Stimulated activated CD4-positive, alpha-beta T cell treated with anti-CD3 and anti-CD28 coated beads, Interleukin-2, amount 100 ng/mL, for 24 hours (primary cell): ENCODE results near the gene APEH.
"Not testable (repeated sequence)": the region's sequence is repeated elsewhere in the genome, so short reads cannot be mapped to it uniquely, and the experiment has no call there.

Experiments used
- DNase-seq, 2 donors: peaks; one replicate each; pipeline ENCODE4 v3.0.0-alpha.2; 2020

APEH gene

DNA sequence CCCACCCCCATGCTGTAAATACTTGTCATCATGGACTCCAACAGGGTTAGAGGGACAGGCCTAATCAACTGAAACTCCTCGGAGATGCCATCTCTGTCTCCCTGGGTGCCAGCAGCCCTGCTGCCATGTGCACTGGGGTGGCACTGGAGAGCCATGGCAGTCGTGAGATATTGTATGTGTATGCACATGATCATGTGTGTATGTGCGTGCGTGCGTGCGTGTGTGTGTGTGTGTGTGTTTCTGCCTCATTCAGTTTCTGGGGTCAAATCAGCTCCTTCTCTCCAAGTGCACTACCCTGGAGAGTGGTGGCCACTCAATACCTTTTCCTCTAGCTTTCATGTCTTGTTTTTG is 3.2 kb upstream of the APEH start:
- no peak for DNase-seq

DNA sequence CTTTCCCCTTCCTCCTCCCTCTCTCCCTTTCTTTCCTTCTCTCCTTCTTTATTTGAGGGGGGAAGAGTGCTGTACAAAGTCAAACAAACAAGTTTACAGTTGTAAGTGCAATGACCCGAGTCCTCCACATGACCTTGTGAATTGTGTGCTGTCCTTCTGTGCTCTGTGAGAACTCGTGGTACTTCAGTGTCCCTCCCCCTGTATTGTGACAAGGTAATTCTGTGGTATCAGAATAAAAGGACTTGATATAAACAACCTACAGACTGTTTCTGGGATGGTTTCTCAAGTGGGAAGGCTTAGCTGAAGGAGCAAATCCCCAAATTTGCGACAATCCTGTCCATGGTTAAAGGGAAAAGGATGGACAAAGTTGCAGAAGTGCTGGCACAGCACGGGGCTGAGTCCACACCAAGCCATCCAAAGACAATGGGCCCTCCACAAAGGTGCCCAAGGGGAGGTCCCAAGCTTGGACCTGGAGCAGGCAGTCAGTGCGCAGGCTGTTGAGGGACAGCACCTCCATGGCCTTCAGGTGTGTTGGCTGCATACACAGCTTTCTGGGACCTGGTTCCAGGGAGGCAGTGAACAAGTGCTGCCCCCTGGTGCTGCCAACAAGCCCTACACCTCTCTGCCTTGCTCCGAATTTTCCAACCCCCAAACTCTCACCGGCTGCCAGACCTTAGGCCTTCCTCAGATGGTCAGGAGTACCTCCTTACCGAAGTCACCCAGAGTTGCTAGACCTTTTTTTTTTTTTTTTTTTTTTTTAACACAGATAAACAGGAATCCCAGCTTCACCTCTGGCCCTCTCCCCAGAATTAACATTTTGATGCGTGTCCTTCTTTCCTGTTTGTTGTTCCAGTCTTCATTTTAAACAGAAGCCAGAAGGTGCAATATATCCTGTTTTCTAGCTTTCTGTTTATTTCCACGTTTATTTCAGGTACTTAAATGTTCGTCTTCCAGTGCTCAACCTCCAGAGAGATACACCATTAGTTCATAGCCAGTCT is 2.6 kb upstream of the APEH start:
- DNase-seq = peak; percentile 78 to 79

DNA sequence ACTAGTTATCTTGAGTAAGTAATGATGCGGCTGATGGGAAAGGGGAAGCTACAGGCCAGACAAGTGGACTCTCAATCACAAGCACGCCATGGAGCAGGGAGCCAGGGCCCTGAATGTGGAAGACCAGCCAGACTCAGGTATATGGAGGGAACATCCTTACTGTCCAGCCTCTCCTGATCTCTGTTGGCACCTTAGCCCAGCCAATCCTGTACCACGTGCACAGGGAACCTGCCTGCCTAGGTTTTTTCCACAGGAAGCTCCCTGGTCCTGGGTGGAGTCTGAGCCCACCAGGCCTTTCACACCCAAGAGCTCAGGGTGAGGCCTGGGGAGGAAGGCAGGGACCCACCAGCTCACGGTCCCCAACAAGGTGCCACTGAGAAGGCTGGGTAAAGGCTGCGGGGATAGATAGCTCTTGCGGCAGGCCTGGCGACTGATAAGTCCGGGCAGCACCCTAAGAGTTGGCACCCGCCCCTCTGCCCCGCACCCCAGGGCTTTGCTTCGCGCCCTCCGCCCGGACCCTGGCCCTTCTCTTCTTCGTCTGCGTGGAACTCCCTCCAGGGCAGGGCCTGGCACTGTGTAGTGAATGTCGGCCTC is 933 bp upstream of the APEH start:
- peak in 1 of 2 donors; percentile 46 for DNase-seq

DNA sequence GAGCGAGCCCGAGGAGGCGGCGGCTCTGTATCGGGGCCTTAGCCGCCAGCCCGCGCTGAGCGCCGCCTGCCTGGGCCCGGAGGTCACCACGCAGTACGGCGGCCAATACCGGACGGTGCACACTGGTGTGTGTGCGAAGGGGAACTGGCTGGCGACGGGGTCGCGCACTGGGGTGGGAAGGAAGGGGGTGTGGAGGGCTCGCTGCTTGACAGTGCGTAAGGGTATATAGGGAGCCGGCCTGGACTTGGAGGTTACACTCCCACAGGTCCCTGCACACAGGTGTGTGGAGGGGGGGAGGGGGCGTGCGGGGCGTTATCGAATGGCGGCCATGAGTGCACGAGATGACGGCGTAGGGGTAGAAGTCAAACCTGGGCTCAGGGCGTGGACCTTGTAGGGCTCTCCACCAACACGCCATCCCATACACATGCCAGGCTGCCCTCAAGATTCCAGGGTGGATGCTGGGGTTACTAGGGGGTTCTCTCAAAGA is 389 bp downstream of the APEH start:
- peak; percentile 30 to 53 for DNase-seq

DNA sequence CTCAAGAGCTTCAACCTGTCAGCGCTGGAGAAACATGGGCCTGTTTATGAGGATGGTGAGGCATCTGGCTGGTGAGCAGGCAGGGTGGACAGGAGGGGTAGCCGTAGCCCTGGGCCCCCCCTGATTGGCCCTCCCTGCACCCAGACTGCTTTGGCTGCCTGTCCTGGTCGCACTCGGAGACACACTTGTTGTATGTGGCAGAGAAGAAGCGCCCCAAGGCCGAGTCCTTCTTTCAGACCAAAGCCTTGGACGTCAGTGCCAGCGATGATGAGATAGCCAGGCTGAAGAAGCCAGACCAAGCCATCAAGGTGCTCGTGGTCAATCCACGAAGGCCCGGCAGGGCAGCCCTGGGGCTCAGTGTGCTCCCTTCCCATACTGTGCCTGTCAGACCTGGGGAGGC is 1.8 kb downstream of the APEH start:
- no peak for DNase-seq

DNA sequence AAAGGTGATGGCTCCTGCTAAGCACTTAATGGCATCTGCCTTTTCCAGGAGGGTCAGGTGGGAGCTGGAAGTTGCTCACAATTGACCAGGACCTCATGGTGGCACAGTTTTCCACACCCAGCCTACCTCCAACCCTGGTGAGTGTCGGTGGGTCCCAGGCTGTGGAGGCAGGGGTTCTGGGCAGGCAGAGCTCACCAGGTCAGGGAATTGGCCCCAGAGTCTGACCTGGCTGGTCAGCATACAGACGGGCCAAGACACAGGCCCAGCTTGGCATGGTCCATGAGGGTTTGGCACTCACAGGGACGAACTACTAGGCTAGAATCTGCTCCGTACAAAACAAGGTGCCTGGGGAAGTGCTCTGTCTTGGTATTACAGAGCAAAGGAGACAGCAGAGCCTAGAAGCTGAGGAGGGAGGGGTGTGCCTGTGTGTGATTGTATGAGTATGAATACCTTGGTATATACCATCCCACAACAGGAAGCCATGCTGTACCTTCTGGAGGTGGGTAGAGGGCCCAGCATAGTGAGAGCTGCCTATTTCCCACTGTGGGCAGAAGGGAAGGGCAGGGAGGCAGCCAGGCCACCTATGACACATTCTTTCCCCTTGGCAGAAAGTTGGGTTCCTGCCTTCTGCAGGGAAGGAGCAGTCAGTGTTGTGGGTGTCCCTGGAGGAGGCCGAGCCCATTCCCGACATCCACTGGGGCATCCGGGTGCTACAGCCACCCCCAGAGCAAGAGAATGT is 6.5 kb downstream of the APEH start:
- no peak for DNase-seq

DNA sequence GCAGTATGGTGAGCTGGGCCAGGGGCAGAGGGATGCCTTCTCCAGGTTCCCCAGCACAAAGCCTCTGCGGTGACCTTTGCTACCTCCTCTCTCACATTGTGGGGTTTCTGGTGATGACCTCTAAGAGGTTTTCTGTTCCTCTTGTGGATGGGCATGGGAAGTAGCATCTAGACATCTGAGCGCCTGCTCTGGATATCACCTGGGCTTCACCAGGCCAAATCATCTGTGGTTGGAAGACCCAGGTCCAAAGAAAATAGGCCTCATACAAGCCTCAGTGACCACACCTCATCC is 7.0 kb downstream of the APEH start:
- no peak for DNase-seq

DNA sequence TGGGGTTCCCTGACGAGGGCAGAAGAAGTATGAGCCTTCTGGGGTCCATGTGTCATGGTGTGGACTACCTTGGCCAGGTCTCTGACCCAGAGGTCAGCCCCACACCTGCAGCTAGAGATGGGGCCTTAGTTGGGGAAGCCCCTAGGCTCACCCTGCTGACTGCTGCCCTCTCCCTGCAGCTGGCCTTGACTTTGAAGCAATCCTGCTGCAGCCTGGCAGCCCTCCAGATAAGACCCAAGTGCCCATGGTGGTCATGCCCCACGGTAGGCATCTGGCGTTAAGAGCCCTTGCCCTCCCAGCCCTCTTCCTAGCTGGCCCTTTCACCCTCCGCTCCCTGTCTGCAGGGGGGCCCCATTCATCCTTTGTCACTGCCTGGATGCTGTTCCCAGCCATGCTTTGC is 7.4 kb downstream of the APEH start:
- DNase-seq = no peak

DNA sequence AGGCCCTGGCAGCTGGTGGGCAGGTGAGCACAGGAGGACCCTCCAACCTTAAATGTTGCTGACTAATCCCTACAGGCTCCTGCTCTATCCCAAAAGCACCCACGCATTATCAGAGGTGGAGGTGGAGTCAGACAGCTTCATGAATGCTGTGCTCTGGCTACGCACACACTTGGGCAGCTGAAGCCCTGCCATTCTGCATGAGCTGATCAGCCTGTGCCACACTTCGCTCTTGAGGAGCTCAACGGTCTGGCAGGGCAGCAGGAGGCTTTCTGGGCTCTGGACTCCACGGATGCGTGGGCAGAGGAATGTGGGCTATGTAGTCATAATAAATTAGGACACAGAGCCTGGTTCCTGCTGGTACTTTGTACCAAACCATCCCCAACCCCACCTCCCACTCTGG is 9.0 kb downstream of the APEH start:
- no peak for DNase-seq

DNA sequence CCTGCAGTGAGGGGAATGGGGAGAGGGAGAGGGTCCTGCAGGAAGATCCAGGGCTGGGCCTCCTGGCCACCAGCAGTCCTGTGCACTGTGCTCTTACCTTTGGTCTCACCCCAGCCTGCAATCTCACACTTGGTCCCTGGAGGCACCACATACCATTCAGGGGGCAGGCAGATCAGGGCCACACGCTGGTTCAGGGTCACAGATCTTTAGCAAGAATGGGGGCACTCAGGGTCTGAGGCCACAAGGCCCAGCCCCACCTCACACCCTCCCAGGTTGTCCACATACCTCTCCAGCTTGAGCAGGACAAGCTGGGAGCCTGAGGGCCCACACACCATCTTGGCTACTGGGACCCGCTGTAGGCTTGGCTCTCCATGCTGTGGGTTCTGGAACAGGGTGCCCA is 10.3 kb downstream of the APEH start:
- not testable (repeated sequence) for DNase-seq

DNA sequence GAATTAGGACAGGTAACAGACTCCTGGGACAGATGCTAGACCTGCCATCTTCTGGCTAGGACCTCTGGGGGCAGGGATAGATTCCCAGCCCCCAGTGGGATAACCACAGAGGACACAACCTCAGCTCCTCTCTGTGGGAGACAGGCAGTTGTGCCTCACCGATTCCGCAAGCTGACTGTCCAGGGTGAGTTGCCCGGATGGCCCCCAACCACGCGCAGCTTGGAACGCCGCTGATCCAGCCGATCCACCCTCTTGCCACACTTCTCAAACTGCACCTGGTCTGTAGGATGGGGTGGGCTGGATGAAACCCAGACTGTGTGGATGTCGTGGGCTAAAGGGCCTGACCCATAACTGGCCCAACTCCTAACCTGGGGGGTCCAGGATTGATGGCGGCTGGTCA is 11.0 kb downstream of the APEH start:
- not testable (repeated sequence) for DNase-seq

DNA sequence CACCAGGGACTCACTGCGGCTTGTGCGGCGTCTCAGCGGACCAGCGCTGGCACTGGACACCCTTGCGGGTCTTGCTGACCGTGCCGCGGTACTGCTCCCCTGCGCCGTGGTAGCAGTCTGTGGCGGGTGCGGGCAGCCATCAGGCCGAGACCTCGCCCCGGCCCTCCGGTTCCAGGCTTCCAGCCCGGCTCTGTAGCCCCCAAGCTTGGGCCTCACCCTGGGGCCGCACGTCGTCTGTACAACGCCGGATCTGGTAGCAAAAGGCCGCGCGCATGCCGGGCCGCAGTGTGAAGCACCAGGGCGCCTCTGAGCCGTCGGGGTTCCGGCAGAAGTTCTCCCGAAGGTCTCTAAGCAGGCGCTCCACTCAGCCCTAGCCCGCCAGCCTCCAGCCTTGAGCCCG is 11.7 kb downstream of the APEH start:
- DNase-seq = peak in 1 of 2 donors; percentile 29

DNA sequence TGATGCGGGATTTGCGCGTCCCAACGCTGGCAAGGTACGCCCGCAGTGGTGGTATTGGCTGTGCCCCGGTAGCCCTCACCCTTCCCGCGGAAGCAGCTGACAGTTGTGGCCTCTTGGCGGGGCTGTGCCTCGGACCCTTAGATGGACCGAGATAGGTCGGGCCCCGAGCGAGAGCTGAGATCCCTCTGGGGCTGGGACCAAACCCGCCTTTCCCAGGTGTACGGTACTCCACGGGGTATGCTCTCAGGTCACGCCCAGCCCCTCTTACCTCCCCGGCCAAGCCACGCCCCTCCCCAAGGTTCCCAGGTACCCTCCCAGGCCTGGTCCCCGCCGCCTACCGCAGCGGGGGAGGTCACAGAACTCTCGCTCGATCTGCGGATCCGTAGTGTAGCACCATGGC is 12.2 kb downstream of the APEH start:
- peak; percentile 41 to 48 for DNase-seq

DNA sequence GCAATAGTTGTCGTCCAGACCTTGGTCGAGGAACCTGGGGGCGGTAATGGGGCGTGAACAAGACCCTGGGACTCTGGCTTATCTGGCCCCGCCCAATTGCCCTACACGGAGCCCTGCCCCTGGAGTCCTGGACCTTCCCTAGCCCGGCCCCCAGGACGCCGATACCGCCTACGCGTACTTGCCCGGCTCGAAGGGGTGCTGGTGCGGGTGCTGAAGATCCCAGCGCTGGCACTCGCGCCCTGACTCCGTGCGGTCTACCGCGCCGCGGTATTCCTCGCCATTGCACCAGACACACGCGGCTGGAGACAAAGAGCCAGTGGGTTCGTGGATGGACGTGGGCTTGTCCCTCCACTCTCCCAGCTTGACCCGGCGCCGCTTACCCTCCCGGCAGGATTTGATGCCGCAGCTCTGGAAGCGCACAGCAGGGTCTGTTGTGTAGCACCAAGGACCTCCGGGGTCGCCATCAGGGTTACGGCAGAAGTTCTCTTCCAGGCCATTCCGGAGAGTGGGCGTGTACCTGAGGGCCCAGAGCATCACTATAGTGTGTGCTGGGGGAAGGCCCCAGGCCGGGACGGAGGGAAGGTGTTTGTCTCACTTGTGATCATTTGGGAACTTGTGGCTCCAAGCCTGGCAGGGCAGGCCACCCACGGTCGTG is 12.7 kb downstream of the APEH start:
- peak; percentile 47 to 64 for DNase-seq

DNA sequence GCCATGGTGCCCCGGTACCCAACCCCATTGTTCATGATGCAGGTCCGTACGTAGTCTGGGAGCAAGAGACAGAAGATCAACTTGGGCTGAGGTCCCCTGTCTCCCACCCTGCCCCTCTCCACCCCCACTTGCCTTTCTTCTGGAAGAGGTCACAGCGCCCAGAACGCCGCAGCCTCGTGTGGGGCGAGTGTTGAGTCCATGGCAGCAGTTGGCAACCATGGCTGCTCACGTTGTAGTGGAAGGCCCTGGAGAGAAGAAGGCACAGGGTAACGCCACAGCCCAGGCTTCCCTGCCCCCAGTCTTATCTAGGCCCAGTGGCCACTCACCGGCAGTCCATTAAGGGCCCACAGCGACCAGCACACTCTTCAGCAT is 13.3 kb downstream of the APEH start:
- not testable (repeated sequence) for DNase-seq

DNA sequence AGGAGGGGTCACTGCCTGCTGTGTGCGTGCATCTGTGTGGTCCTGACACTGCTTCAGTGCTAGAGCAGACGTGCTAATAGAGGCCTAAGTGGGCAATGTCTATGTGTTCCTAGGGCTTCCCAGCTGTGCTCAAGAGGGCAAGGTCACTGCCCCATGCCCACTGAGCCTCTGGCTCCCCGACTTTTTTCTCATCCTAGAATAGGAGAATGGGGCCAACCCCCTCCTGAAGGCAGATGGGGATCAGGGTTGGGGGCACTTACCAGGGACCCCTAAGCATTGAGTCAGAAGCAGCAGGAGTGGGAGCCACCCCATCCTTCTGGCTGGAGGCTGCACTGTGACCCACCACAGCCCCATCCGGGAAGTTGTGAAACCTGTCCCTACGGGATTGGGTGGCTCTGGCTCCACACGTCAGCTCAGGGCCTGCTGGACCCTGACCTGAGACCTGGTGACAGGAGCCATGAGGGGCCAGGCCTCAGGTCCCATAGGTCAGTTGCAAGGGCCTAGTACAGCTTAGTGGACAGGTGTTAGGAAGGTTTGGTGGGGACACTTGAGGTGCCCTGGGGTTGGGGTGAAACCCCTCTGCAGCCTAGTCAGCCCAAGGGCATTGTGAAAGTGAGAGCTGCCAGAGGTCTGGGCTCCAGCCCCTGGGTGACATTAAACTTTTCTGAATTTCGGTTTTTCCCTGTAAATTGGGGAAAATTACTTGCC is 14.3 kb downstream of the APEH start:
- DNase-seq = not testable (repeated sequence)

DNA sequence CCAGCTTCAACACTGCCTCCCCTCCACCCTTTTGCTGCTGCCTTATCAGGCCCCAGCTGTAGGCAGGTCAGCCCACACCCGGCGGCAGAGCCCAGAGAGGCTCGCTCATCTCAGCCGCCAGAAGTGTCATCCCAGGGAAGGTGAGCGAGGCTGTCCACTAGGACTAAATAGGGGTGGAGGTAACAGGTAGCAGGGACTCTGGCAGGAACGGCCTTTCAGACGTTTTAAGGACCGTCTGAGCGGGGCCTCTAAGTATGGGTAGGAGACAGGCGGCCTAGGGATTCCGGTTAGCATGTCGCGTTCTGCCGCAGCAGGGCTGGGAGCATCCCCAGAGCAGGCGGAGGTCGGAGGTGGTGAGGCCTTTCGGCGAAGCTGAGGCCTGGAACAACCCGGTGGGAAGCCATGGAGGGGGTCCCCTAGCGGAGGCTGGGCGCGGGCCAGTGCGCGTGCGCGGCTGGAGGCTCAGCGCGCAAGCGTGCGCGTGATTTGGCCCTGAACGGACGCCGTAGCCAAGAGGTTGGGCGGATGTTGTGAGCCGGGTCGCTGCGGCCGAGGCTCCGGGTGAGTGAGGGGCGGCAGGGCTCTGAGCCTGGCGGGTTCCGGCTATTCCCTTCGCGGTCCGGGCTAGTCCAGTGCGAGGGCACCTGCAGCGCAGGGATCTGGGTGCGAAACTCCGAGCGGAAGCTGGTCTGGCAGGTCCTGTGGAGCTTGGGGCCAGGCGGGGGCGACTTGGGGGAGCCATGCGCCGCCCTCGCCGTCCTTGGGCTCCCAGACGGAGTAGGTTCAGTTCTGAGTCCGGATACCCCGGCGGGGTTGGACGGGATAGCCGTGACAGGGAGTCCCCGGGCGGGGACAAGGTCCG is 15.1 kb downstream of the APEH start, which contains the start of the genes MST1 and RNF123:
Gene MST1, minus strand, starts transcription at position 429 of the 862 bp plus-strand sequence. CDS start 783 bp downstream, outside the sequence.
Gene RNF123, plus strand, starts transcription at position 512 of the 862 bp plus-strand sequence. CDS start 1,609 bp downstream, outside the sequence.
- peak; percentile 93 to 94 for DNase-seq

DNA sequence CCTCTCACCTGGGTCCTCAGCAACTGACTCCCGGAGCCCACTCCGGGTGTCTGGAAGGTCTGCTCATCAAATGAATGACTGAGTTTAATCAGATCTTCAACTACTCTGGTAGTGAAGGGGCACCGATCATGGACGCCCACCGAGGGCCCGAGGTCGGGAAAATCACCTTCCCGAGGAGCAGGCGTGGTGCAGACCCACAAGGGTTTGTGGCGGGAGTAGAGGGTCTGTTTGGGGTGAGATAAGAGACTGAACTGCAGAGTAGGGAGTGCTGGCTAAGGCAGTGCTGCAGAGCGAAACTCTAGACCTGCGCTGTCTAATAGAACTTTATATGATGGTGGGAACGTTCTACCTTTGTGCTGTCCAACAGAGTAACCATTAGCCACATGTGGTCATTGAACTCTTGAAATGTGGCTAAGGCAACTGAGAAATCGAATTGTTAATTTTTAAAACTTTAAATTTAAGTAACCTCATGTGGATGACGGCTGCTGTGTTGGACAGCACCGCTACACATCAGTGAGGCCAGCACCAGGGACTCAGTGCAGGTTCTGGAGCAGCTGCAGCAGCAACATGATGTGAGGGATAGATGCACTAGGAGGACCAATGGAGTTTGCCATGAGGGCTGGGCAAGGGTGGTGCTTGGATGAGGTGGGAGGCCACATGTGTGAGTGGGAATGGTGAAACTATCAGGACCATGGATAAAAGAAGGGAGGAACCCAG is 15.9 kb downstream of the APEH start:
- DNase-seq = not testable (repeated sequence)

DNA sequence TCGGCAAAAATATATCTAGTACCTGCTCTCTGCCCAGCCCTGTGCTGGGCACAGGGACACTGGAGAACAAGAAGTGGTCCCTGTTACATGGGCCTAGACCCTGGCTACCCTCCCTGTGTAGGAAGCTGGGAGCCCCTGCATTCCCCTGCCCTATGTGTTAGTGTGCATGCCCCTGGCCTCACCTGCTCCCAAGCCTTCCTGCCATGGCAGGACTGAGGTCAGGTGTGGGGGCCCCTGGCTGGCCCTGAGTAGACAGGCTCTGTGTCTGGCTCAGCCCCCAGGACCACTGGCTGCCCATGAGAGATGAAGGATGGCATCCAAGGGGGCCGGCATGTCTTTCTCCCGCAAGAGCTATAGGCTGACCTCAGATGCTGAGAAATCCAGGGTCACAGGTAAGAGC is 16.7 kb downstream of the APEH start:
- not testable (repeated sequence) for DNase-seq

DNA sequence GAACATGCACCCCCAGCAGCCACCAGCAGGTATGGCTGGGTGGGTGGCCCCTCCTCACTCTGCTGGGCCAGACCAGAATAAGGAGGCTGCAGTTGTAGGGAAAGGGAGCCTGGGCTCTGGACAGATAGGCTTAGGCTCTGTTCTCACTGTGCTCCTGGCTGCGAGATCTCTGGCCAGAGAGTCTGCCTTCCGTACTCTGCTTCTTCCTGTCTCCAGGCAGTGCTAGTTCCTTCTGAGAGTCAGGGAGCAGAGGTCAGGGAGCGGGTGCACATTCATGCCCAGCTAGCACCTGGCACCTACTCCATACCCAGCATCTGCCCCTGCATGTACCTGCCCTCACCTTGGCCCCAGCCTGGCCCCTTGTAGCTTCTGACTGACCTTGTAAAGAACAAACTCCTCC is 17.3 kb downstream of the APEH start:
- not testable (repeated sequence) for DNase-seq
